22Rv1 (cell line): Measurements from ENCODE around the gene KRT12.
"Not testable (repeated sequence)": the region's sequence is repeated elsewhere in the genome, so short reads cannot be mapped to it uniquely, and the experiment has no call there.

Experiments used
- H3K27ac ChIP-seq: fragments of 450-650 bp; 2 replicates; pipeline ENCODE4 v1.5.1; 2017
- CTCF ChIP-seq: fragments of 450-650 bp; IDR thresholded peaks from 2 replicates; pipeline ENCODE4 v1.5.1; 2017; ENCODE audit warnings: mild to moderate bottlenecking
- ZFX ChIP-seq: fragments of 450-650 bp; IDR thresholded peaks from 2 replicates; pipeline ENCODE4 v1.6.1; 2017; ENCODE audit warnings: antibody characterized with exemption, borderline replicate concordance

The KRT12 gene

DNA sequence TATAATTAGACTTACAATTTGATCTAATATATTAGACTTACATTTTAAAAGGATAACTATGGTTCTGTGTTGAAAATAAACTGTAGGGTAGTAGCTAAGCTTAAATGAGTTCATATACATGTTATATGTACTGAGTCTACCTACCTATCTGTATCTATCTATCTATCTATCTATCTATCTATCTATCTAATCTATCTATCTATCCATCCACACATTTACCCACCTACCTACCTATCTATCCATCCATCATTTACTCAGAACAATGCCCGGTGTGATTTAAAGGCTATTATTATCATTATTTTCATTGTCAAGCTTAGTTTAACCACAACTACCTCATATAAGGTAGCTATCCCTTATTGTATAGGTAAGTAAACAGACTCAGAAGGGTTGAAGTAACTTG is 51.6 kb downstream of the KRT12 start:
- H3K27ac ChIP-seq: no peak overlapping the region
- TF ChIP-seq ZFX (no peak), CTCF (no peak)

DNA sequence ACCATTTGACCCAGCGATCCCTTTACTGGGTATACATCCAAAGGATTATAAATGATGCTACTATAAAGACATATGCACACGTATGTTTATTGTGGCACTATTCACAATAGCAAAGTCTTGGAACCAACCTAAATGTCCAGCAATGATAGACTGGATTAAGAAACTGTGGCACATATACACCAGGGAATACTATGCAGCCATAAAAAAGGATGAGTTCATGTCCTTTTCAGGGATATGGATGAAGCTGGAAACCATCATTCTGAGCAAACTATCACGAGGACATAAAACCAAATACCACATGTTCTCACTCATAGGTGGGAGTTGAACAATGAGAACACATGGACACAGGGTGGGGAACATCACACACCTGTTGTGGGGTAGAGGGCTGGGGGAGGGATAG is 52.4 kb downstream of the KRT12 start:
- H3K27ac ChIP-seq: not testable (repeated sequence)

GRCh38 chr17:40813804-40814203 is 53.2 kb downstream of the KRT12 start:
- no peak overlapping the region for H3K27ac ChIP-seq
- TF ChIP-seq CTCF (no peak), ZFX (no peak)

DNA sequence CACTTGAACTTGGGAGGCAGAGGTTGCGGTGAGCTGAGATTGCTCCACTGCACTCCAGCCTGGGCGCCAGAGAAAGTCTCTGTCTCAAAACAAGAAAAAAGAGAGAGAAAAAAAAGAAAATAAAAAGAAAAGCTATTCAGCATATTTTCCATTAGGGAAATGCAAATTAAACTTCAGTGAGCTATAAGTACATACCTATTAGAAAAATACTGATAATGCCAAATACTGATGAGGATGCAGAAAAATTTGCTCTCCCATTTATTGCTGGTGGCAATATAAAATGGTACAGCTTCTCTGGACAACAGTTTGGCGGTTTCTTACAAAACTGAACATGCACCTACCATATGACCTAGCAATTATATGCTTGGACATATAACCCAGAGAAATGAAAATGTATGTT is 54.4 kb downstream of the KRT12 start:
- TF ChIP-seq CTCF: no peak
- TF ChIP-seq ZFX: no peak
- H3K27ac ChIP-seq: no peak overlapping the region
